Liver (tissue), 3 donors: Measurements from ENCODE around the gene UVSSA.

Experiments used
- ATF3 ChIP-seq: IDR thresholded peaks from 2 replicates; pipeline ENCODE4 v1.6.1; 2016; ENCODE audit warnings: antibody characterized with exemption
- EGR1 ChIP-seq, 2 donors: IDR thresholded peaks; 2 replicates each; pipeline ENCODE4 v1.6.1; 2016 to 2018; ENCODE audit warnings: antibody characterized with exemption in 2 of 2, low read depth in 2 of 2
- FOXA2 ChIP-seq: IDR thresholded peaks from 2 replicates; pipeline ENCODE4 v1.6.1; 2016; ENCODE audit warnings: antibody characterized with exemption
- TF ChIP-seq, protein P1 (sequence below): fragments of 150-350 bp; IDR thresholded peaks from 2 replicates; pipeline ENCODE4 v1.5.1; 2017; ENCODE audit warnings: improper control_type of control experiment, low read depth, low read length; ENCODE audit not compliant: missing input control
- TF ChIP-seq, protein P2 (sequence below): IDR thresholded peaks from 2 replicates; pipeline ENCODE4 v1.6.1; 2016; ENCODE audit warnings: antibody characterized with exemption
- TF ChIP-seq, protein P3 (sequence below): IDR thresholded peaks from 2 replicates; pipeline ENCODE4 v1.6.1; 2016; ENCODE audit warnings: antibody characterized with exemption, mild to moderate bottlenecking
- donor health status: healthy.
- donor health status: healthy.

GRCh38 chr4:1381181-1381621 is 34.2 kb downstream of the UVSSA start:
- TF ChIP-seq, protein P1, sequence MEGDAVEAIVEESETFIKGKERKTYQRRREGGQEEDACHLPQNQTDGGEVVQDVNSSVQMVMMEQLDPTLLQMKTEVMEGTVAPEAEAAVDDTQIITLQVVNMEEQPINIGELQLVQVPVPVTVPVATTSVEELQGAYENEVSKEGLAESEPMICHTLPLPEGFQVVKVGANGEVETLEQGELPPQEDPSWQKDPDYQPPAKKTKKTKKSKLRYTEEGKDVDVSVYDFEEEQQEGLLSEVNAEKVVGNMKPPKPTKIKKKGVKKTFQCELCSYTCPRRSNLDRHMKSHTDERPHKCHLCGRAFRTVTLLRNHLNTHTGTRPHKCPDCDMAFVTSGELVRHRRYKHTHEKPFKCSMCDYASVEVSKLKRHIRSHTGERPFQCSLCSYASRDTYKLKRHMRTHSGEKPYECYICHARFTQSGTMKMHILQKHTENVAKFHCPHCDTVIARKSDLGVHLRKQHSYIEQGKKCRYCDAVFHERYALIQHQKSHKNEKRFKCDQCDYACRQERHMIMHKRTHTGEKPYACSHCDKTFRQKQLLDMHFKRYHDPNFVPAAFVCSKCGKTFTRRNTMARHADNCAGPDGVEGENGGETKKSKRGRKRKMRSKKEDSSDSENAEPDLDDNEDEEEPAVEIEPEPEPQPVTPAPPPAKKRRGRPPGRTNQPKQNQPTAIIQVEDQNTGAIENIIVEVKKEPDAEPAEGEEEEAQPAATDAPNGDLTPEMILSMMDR = no peak
- no peak for TF ChIP-seq EGR1 (IDR thresholded peaks at IDR 0.05; ENCODE audit: low read depth in 2 of 2)
- TF ChIP-seq, protein P2, sequence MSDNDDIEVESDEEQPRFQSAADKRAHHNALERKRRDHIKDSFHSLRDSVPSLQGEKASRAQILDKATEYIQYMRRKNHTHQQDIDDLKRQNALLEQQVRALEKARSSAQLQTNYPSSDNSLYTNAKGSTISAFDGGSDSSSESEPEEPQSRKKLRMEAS = no peak
- TF ChIP-seq FOXA2 = no peak
- TF ChIP-seq, protein P3, sequence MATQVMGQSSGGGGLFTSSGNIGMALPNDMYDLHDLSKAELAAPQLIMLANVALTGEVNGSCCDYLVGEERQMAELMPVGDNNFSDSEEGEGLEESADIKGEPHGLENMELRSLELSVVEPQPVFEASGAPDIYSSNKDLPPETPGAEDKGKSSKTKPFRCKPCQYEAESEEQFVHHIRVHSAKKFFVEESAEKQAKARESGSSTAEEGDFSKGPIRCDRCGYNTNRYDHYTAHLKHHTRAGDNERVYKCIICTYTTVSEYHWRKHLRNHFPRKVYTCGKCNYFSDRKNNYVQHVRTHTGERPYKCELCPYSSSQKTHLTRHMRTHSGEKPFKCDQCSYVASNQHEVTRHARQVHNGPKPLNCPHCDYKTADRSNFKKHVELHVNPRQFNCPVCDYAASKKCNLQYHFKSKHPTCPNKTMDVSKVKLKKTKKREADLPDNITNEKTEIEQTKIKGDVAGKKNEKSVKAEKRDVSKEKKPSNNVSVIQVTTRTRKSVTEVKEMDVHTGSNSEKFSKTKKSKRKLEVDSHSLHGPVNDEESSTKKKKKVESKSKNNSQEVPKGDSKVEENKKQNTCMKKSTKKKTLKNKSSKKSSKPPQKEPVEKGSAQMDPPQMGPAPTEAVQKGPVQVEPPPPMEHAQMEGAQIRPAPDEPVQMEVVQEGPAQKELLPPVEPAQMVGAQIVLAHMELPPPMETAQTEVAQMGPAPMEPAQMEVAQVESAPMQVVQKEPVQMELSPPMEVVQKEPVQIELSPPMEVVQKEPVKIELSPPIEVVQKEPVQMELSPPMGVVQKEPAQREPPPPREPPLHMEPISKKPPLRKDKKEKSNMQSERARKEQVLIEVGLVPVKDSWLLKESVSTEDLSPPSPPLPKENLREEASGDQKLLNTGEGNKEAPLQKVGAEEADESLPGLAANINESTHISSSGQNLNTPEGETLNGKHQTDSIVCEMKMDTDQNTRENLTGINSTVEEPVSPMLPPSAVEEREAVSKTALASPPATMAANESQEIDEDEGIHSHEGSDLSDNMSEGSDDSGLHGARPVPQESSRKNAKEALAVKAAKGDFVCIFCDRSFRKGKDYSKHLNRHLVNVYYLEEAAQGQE = no peak
- no peak for TF ChIP-seq ATF3
